RPMI7951 (cell line): ENCODE measurements around the gene DET1. TPM values are rescaled to one million over a fixed set of nuclear protein-coding genes. Genes with fewer than 3 reads are reported as not detected.
"Not testable (repeated sequence)": the region's sequence is repeated elsewhere in the genome, so short reads cannot be mapped to it uniquely, and the experiment has no call there.

Experiments
- DNase-seq: peaks from one replicate; pipeline ENCODE4 v3.0.0-alpha.2; 2012; ENCODE audit warnings: low read depth
- total RNA-seq: library from RNA; depleted of rRNA; stranded (reverse); fragments of >200 nt; shearing (Covaris generic); gene quantifications from 2 replicates; pipeline ENCODE4 v1.2.3, GENCODE V29; 2014; rRNA removed

The DET1 gene
- total RNA-seq, result 6.5 and 8.3 TPM in 2 replicates

- DNase-seq, result peak; percentile 97
Observed at GRCh38 chr15:88546248-88547129, at the start of gene DET1. Gene DET1 (minus strand): TSS chr15:88546681. CDS start chr15:88531705, 14,976 bp downstream.

- DNase-seq, result no peak
Observed at GRCh38 chr15:88591384-88591783, 44.9 kb upstream of the DET1 start.

- no peak for DNase-seq
Observed at GRCh38 chr15:88590759-88591158, 44.3 kb upstream of the DET1 start.

GRCh38 chr15:88586401-88587162, 40.1 kb upstream of the DET1 start:
- peak; percentile 87 for DNase-seq

GRCh38 chr15:88580532-88580931, 34.1 kb upstream of the DET1 start:
- DNase-seq, result no peak

- no peak for DNase-seq
Observed at GRCh38 chr15:88579322-88579721, 32.8 kb upstream of the DET1 start.

GRCh38 chr15:88574655-88575054, 28.2 kb upstream of the DET1 start:
- DNase-seq, result no peak

- no peak for DNase-seq
Observed at GRCh38 chr15:88574077-88574476, 27.6 kb upstream of the DET1 start.

- DNase-seq, result no peak
Observed at GRCh38 chr15:88571852-88572259, 25.4 kb upstream of the DET1 start.

GRCh38 chr15:88571153-88571851, 24.8 kb upstream of the DET1 start:
- DNase-seq, result no peak

GRCh38 chr15:88568589-88568988, 22.1 kb upstream of the DET1 start:
- no peak for DNase-seq

GRCh38 chr15:88564741-88565140, 18.3 kb upstream of the DET1 start:
- no peak for DNase-seq

GRCh38 chr15:88563638-88564037, 17.2 kb upstream of the DET1 start:
- peak; percentile 35 for DNase-seq

GRCh38 chr15:88559565-88559964, 13.1 kb upstream of the DET1 start:
- not testable (repeated sequence) for DNase-seq

GRCh38 chr15:88558026-88558425, 11.5 kb upstream of the DET1 start:
- DNase-seq, result not testable (repeated sequence)

- not testable (repeated sequence) for DNase-seq
Observed at GRCh38 chr15:88548009-88548408, 1.5 kb upstream of the DET1 start.

- not testable (repeated sequence) for DNase-seq
Observed at GRCh38 chr15:88545578-88546247, 768 bp downstream of the DET1 start.

GRCh38 chr15:88543065-88543776, 3.3 kb downstream of the DET1 start:
- no peak for DNase-seq

GRCh38 chr15:88542342-88542733, 4.1 kb downstream of the DET1 start:
- peak; percentile 74 for DNase-seq

- no peak for DNase-seq
Observed at GRCh38 chr15:88541709-88542341, 4.7 kb downstream of the DET1 start.
